HUES6 (cell line): ENCODE data around the gene BARX1.

Experiments
- H3K27ac ChIP-seq: 2 replicates; pipeline ENCODE4 v1.7.0; 2013; ENCODE audit warnings: low read depth, mild to moderate bottlenecking, low read length, inconsistent platforms
- H3K27me3 ChIP-seq: 2 replicates; pipeline ENCODE4 v1.6.1; 2013; ENCODE audit warnings: low read length; ENCODE audit not compliant: control insufficient read depth, insufficient read depth
- H3K36me3 ChIP-seq: 2 replicates; pipeline ENCODE4 v1.6.1; 2013; ENCODE audit warnings: low read length; ENCODE audit not compliant: control insufficient read depth, insufficient read depth
- H3K4me1 ChIP-seq: 2 replicates; pipeline ENCODE4 v1.6.1; 2013; ENCODE audit warnings: low read length; ENCODE audit not compliant: control insufficient read depth, insufficient read depth
- H3K4me3 ChIP-seq: 2 replicates; pipeline ENCODE4 v1.5.1; 2013; ENCODE audit warnings: low read depth, low read length
- H3K9ac ChIP-seq: one replicate; pipeline ENCODE4 v1.6.1; 2013; ENCODE audit warnings: mild to moderate bottlenecking, low read length
- H3K9me3 ChIP-seq: 2 replicates; pipeline ENCODE4 v1.6.1; 2013; ENCODE audit warnings: low read depth, low read length; ENCODE audit not compliant: control insufficient read depth, insufficient read depth

BARX1 gene

GRCh38 chr9:93904649-93905472, 50.3 kb downstream of the BARX1 start:
- Histone ChIP-seq H3K4me3 (no peak overlapping the region), H3K9me3 (peaks cover 6% of the 10 kb centered on the region; the same call in 1 of the 2 replicates), H3K4me1 (no peaks in the 10 kb centered on the region), H3K27me3 (peaks cover 4% of the 10 kb centered on the region; the same call in 1 of the 2 replicates), H3K9ac (no peak overlapping the region), H3K36me3 (no peaks in the 10 kb centered on the region), H3K27ac (no peak overlapping the region)

- H3K27ac ChIP-seq = no peak overlapping the region
- no peaks in the 10 kb centered on the region for H3K36me3 ChIP-seq
- no peak overlapping the region for H3K9ac ChIP-seq
- H3K9me3 ChIP-seq = peaks cover 6% of the 10 kb centered on the region; the same call in 1 of the 2 replicates
- H3K27me3 ChIP-seq = no peaks in the 10 kb centered on the region
- no peaks in the 10 kb centered on the region for H3K4me1 ChIP-seq
- no peak overlapping the region for H3K4me3 ChIP-seq
Measured at GRCh38 chr9:93903886-93904648, 51.1 kb downstream of the BARX1 start.

- Histone ChIP-seq H3K9ac (no peak overlapping the region), H3K4me3 (no peak overlapping the region), H3K27ac (no peak overlapping the region), H3K9me3 (peaks cover 6% of the 10 kb centered on the region; the same call in 1 of the 2 replicates), H3K36me3 (no peaks in the 10 kb centered on the region), H3K4me1 (no peaks in the 10 kb centered on the region), H3K27me3 (no peaks in the 10 kb centered on the region)
Measured at GRCh38 chr9:93902780-93903655, 52.1 kb downstream of the BARX1 start.

GRCh38 chr9:93902051-93902779, 52.9 kb downstream of the BARX1 start:
- no peak overlapping the region for H3K27ac ChIP-seq
- no peaks in the 10 kb centered on the region for H3K4me1 ChIP-seq
- H3K9ac ChIP-seq = no peak overlapping the region
- no peaks in the 10 kb centered on the region for H3K36me3 ChIP-seq
- H3K4me3 ChIP-seq = no peak overlapping the region
- peaks cover 6% of the 10 kb centered on the region; the same call in 1 of the 2 replicates for H3K9me3 ChIP-seq
- H3K27me3 ChIP-seq = no peaks in the 10 kb centered on the region
